HG02938 (cell line): ENCODE data around the gene PRICKLE1.

Source experiments
- ATAC-seq: cut with Tn5 transposase; IDR thresholded peaks from one replicate; pipeline ENCODE4 v1.9.1; 2021; ENCODE audit warnings: mild to moderate bottlenecking, moderate library complexity; ENCODE audit not compliant: unreplicated experiment

PRICKLE1 gene

DNA sequence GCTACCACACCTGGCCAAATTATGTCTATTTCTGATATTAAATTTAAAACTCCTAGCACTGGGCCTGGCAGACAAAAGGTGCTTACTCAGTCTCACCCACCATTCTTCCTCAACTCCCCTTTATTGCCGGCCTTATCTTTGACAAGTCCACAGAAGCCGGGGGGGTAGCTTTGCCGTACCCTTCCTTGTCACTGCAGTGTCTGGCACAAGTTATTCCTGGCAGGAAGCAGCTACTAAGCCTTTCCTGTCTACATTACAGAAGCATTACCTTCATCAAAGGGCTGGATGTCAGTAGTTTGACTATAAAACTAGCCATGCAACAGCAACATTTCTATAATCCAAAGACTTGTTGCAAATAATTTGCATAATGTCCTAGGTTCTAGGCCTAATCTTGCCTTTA is 127.1 kb downstream of the PRICKLE1 start:
- ATAC-seq: no peak

- no peak for ATAC-seq
Measured at GRCh38 chr12:42459336-42459847, 130.2 kb downstream of the PRICKLE1 start.

- ATAC-seq: no peak
Measured at GRCh38 chr12:42458575-42458974, 131.0 kb downstream of the PRICKLE1 start.

GRCh38 chr12:42450248-42450647 is 139.3 kb downstream of the PRICKLE1 start:
- no peak for ATAC-seq

DNA sequence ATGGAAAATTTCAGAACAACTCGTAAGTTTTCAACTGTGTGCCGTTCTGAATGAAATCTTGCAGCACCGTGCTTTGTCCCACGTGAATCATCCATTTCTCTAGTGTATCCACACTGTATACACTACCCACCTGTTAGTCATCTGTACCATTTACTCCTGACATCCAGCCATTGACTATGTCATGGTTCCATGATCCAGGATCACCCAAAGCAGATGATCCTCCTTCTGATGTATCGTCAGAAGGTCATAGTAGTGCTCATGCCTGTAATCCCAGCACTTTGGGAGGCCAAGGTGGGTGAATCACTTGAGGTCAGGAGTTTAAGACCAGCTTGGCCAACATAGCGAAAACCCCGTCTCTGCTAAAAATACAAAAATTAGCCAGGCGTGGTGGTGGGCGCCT is 140.7 kb downstream of the PRICKLE1 start:
- no peak for ATAC-seq

DNA sequence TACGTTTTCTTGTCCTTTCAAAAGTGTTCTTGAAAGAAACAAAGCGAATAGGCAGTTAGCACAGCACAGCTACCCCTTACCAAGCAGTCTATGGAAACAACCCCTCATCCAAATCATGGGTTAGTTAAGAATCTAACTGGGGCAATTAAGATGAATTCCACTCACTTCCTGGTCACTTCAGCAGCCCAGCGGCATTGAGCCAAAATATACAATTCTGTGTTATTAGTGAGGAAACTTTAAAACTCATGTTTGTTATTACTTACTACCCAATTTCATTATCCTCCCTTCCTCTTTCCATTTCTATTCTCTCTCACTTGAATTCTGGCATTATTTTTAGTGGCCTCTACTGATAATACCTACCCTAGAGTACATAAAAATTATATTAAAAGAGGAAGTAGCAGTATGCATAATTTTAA is 142.2 kb downstream of the PRICKLE1 start:
- no peak for ATAC-seq

- no peak for ATAC-seq
Measured at GRCh38 chr12:42446761-42447160, 142.8 kb downstream of the PRICKLE1 start.

DNA sequence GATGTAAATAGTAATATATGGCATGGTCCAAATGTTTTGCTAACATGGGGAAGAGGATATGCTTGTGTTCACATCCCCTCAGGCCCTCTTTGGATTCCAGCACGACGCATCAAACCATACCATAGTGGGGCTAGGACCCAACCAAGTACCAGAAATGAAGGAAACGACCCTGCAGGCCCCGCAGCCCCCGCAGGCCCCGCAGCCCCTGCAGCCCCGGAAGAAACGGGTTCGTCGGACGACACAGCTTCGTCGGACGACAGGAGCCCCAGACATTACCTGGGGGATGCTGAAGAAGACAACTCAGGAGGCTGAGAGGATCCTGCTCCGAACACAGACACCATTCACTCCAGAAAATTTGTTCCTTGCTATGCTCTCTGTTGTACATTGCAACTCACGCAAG is 143.7 kb downstream of the PRICKLE1 start:
- ATAC-seq: no peak

DNA sequence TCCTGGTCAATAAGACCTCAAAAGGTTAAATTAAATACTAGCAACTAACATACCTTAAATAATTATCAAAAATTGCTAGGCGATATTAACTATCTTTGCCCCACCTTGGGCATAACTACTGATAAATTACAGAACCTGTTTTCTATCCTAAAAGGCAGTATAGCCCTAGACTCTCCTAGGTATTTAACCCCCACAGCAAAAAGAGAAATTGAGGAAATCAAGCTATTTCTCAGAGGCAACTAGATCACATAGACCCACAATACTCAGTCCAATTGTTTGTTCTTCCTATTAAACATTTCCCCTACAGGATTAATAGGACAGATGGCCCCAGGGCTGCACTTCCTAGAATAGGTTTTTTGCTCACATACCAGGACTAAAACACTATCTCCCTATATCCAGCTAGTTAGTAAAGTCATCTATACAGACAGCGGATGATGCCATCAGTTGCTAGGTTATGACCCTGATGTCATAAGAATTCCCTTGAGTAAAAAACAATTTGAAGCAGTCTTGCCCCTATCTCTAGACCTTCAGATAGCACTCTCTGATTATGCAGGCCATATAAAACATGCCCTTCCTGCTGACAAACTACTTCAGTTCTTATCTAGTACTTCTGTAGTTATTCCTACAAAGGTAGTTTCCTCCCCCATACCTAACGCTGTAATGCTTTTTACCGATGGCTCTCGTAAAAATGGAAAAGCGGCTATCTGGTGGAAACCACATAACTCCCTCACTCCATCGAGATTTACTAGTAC is 145.2 kb downstream of the PRICKLE1 start:
- ATAC-seq: no peak

DNA sequence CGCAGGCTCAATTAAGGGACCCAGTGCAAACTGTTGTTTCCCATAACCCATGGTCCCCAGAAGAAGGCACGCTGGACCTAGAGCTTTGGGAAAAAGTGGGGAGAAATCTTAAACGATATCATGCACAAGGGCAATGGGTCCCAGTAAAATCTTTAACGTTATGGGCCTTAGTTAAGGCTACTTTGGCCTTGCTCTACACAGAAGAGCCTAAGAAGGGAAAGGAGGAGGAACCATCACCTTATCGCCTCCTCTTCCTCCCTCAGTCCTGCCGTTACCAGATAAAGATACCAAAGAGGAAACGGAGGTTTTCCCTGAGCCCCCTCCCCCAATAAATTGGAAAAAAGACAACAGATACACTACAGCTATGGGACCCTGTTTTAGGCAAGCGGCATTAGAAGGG is 146.7 kb downstream of the PRICKLE1 start:
- ATAC-seq: no peak

- ATAC-seq: no peak
Measured at GRCh38 chr12:42442311-42442759, 147.2 kb downstream of the PRICKLE1 start.

GRCh38 chr12:42440608-42441007 is 148.9 kb downstream of the PRICKLE1 start:
- ATAC-seq: no peak

GRCh38 chr12:42432517-42433140 is 156.9 kb downstream of the PRICKLE1 start:
- ATAC-seq: no peak

DNA sequence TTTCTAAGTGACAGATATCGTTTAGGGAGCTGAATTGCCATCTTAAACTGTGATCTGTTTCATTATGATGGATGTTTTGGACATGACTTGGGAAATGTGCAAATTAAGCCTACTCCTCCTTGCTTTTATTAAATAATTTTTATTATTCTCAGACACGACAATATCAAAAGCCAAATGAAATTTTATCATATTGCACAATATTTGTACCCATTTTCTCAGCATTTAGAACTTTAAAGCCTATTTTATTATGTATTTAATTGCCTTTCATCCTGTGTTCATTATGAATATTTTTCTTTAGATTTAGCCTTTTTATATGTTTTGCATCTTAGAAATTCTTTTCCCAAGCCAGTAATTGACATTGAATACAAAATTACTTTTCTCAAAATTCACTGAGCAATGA is 160.7 kb downstream of the PRICKLE1 start:
- no peak for ATAC-seq

GRCh38 chr12:42426746-42427145 is 162.8 kb downstream of the PRICKLE1 start:
- no peak for ATAC-seq

DNA sequence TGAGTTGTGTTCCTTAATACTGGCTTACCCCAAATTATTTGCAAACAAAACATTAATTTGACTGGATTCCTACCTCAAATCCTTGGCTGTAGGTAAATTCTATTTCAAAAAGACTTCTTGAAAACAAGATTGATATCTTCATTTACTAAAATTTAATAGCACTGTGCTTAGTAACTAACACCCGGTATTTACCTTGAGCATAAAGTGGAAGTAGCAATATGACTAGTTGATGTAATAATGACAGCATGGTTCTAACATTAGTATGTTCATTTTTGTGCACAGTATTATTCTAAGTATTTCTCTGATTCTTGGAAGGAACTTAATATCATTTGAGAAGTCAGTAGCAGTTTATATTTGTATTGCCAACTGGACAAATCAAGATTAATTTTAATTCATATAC is 166.8 kb downstream of the PRICKLE1 start:
- ATAC-seq: peak; percentile 44

DNA sequence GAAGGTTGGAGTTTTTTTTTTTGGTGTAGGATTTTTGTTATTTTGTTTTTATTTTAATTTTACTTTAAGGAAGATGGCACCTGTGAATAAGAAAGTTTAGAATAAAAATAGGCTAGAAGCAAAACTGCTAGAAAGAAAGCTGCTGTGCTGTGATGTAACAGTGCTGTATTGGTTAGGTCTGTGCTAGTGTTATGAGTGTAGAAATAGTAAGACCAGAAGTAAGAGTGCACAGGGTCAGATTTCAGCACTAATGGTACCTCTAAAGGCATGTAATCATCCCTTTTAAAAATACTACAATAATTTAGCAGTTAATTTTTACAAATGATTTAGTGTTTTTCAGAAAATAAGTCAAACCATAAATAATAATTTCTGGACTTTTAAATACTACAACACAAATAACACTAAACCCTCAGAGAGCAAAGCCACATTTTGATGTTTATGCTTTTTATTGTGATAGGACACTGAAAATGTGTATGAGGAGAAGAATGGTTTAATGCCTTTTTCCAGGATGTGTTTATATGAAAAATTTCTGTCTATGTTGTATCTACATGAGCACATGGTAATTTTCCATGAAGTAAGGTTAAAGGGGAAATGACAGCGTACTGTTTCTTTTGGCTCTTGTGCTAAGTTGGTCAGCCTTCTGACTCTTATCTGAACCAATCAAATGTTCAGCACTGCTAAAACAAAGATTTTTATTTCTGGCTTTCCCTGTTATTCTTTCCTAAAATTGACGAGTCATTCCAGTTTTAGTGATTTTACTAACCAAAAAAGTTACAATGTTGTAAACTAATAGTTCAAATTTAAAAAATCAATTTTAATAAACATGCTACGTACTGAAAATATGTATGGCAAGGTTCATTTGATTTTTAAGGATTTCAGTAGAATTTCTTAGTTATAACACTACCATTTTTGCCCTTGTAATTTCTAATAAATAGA is 167.4 kb downstream of the PRICKLE1 start:
- ATAC-seq: peak; percentile 98

DNA sequence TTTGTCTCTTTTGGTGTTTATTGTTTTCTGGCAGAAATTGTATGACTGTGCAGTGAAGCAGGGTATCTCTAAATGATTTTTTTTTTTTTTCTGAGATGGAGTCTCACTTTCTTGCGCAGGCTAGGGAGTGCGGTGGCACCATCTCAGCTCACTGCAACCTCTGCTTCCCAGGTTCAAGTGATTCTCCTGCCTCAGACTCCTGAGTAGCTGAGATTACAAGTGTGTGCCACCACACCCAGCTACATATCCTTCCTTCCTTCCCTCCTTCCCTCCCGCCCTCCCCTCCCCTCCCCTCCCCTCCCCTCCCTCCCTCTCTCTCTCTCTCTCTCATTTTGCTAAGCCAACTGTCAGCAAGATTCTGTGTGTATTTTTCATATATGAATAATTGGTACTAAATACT is 169.2 kb downstream of the PRICKLE1 start:
- no peak for ATAC-seq

DNA sequence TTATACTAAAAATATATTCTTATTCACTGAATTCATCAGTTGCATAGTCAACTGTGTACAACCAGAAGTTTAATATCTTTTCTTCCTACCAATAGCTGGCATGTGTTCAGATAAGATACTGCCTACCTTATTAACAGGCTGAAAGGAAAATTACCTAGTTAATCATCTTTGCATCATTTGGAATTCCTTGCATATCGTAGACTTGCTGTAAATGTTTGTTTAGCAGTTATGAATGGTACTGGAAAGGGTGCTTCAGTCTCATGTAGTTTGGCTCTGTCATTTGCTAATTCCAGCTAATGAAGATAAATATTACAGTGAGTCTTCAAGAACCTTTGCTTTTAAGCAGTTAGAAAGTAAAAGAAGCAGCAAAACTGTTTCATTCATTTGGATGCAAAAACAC is 179.2 kb downstream of the PRICKLE1 start:
- no peak for ATAC-seq

GRCh38 chr12:42409471-42409870 is 180.1 kb downstream of the PRICKLE1 start:
- ATAC-seq: no peak

- ATAC-seq: no peak
Measured at GRCh38 chr12:42407306-42407705, 182.2 kb downstream of the PRICKLE1 start.
